Glutamatergic neuron (in vitro differentiated cells): ENCODE results near the gene PPP2R1B. TPM values are rescaled to one million over a fixed set of nuclear protein-coding genes. Genes with fewer than 3 reads are reported as not detected.

Experiments used
- DNase-seq: peaks from one replicate; pipeline ENCODE4 v3.0.0; 2022
- H3K27ac Mint-ChIP-seq: one replicate; pipeline ENCODE4 v1.8.0; 2020; ENCODE audit warnings: mild to moderate bottlenecking, mixed read lengths, inconsistent platforms; ENCODE audit not compliant: unreplicated experiment
- H3K27me3 Mint-ChIP-seq: one replicate; pipeline ENCODE4 v1.8.0; 2020; ENCODE audit warnings: mild to moderate bottlenecking, moderate library complexity, mixed read lengths, inconsistent platforms; ENCODE audit not compliant: unreplicated experiment
- H3K36me3 Mint-ChIP-seq: one replicate; pipeline ENCODE4 v1.8.0; 2020; ENCODE audit warnings: mild to moderate bottlenecking, mixed read lengths, inconsistent platforms; ENCODE audit not compliant: unreplicated experiment
- H3K4me1 Mint-ChIP-seq: one replicate; pipeline ENCODE4 v1.8.0; 2020; ENCODE audit warnings: mild to moderate bottlenecking, low read depth, mixed read lengths, inconsistent platforms; ENCODE audit not compliant: unreplicated experiment
- H3K4me3 Mint-ChIP-seq: one replicate; pipeline ENCODE4 v1.8.0; 2020; ENCODE audit warnings: mild to moderate bottlenecking, mixed read lengths, inconsistent platforms; ENCODE audit not compliant: unreplicated experiment
- H3K9me3 Mint-ChIP-seq: one replicate; pipeline ENCODE4 v1.8.0; 2020; ENCODE audit warnings: mild to moderate bottlenecking, moderate library complexity, mixed read lengths, inconsistent platforms; ENCODE audit not compliant: unreplicated experiment
- CTCF ChIP-seq: fragments of 200-600 bp; sonication (generic); IDR thresholded peaks from one replicate; pipeline ENCODE4 v1.5.0; 2021; ENCODE audit not compliant: partially characterized antibody, unreplicated experiment
- total RNA-seq: library from RNA; stranded (reverse); fragmentation: NEBNext Ultra II Directional; extraction: Animal tissue kit (Norgen Biotek cat#: 25700); gene quantifications from one replicate; pipeline ENCODE4 v1.2.1, GENCODE V29; 2021; ENCODE audit not compliant: unreplicated experiment

PPP2R1B gene
- total RNA-seq, 1 donor from 2014 or later, result 66.3 TPM

- Mint-ChIP-seq H3K27ac (no peak overlapping the region), H3K36me3 (no peaks in the 10 kb centered on the region), H3K4me3 (no peak overlapping the region), H3K27me3 (peaks cover 3% of the 10 kb centered on the region), H3K4me1 (peaks cover 6% of the 10 kb centered on the region), H3K9me3 (no peaks in the 10 kb centered on the region)
- DNase-seq, result no peak
- no peak for TF ChIP-seq CTCF
These were observed 20.3 kb downstream of the PPP2R1B start for GRCh38 chr11:111745719-111746504.

DNA sequence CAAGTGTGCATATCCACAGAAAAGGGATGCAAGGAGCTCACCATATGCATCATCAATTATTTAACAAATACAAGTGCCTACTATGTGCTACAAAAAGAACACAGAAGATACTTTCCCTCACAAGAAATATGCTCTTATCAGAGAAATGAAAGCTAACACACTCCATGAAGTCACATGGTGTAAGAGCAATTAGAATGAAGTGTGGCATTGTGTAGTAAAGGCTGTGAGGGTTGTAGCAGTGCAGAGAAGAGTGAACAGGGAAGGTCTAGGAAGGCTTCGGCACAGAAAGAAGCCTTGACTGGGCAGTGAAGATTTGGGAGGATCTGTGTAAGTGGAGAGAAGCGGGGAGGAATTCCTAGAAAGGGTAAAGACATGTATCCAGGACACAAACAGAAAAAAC lies 22.5 kb downstream of the PPP2R1B start:
- peaks cover 6% of the 10 kb centered on the region for H3K4me1 Mint-ChIP-seq
- H3K9me3 Mint-ChIP-seq, result no peaks in the 10 kb centered on the region
- no peak overlapping the region for H3K4me3 Mint-ChIP-seq
- no peak for TF ChIP-seq CTCF
- H3K27me3 Mint-ChIP-seq, result no peaks in the 10 kb centered on the region
- no peak overlapping the region for H3K27ac Mint-ChIP-seq
- H3K36me3 Mint-ChIP-seq, result no peaks in the 10 kb centered on the region
- no peak for DNase-seq

DNA sequence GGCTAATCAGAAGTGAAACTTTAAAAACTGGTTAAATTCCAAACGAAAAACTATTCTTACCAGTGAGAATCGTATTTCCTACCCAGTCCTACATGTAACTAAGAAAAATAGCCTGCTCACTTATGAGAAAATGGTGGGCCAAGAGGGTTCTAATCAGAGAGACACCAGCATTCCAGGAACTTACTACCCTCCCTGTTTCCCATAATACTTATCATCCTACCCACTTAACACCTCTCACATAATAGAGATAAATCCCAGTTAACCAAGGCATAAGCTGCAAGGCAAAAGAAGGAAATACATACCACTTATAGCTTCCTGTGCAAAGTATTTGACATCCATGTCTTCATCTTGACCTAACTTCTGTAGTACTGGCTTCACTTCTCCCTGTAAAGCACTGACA lies 24.4 kb downstream of the PPP2R1B start:
- Mint-ChIP-seq H3K9me3 (no peaks in the 10 kb centered on the region), H3K4me1 (no peaks in the 10 kb centered on the region), H3K27me3 (no peaks in the 10 kb centered on the region), H3K4me3 (no peak overlapping the region), H3K36me3 (no peaks in the 10 kb centered on the region), H3K27ac (no peak overlapping the region)
- no peak for DNase-seq
- no peak for TF ChIP-seq CTCF

- TF ChIP-seq CTCF, result no peak
- DNase-seq, result no peak
- H3K9me3 Mint-ChIP-seq, result peaks cover 3% of the 10 kb centered on the region
- H3K27ac Mint-ChIP-seq, result no peak overlapping the region
- no peaks in the 10 kb centered on the region for H3K36me3 Mint-ChIP-seq
- peaks cover 2% of the 10 kb centered on the region for H3K27me3 Mint-ChIP-seq
- H3K4me3 Mint-ChIP-seq, result no peak overlapping the region
- H3K4me1 Mint-ChIP-seq, result peaks cover 12% of the 10 kb centered on the region
These were observed 26.9 kb downstream of the PPP2R1B start for GRCh38 chr11:111739299-111739698.

- H3K27me3 Mint-ChIP-seq, result peaks cover 2% of the 10 kb centered on the region
- no peak for DNase-seq
- TF ChIP-seq CTCF, result no peak
- H3K36me3 Mint-ChIP-seq, result no peaks in the 10 kb centered on the region
- peaks cover 3% of the 10 kb centered on the region for H3K9me3 Mint-ChIP-seq
- H3K4me3 Mint-ChIP-seq, result no peak overlapping the region
- peaks cover 12% of the 10 kb centered on the region for H3K4me1 Mint-ChIP-seq
- no peak overlapping the region for H3K27ac Mint-ChIP-seq
These were observed 28.6 kb downstream of the PPP2R1B start for GRCh38 chr11:111737444-111738210.
